Measurements from ENCODE around the gene PCP4.

GRCh38 chr21:39855595-39855994 is 11.6 kb upstream of the PCP4 start:
- TF ChIP-seq CTCF (IDR thresholded peaks at IDR 0.05; ENCODE audit: insufficient read depth, low read length, poor library complexity, severe bottlenecking) (no peak), EZH2phosphoT487 (conservative IDR thresholded peaks at IDR 0.05; ENCODE audit: low read length) (no peak)
